ENCODE measurements around the gene CTDSP2.

The CTDSP2 gene

DNA sequence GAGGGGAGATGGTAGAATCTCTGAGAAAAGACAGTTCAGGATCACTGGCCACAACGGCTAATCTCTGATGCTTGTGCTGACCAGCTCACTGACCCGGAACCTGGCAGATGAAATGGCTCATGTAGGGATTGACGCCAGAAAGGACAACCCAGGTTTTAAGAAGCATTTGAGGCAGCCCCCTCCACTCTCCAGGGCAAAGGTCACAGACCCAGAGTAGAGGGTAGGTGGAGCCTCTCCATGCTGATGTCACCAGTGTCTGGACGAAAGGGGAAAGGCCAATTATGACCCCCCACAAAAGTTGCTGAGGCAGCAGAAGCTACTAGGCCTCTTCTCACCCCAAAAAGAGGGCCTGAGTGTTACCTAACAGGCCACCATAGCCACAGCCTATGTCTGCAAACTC, 75.8 kb downstream of the CTDSP2 start:
- DNase-seq (ENCODE audit: extremely low spot score) = no peak
- no peak for TF ChIP-seq HDGF (IDR thresholded peaks at IDR 0.05; ENCODE audit: borderline replicate concordance)
- no peak for TF ChIP-seq ELF4 (IDR thresholded peaks at IDR 0.05)
- no peak for TF ChIP-seq BHLHE40 (IDR thresholded peaks at IDR 0.05; ENCODE audit: borderline replicate concordance)
- TF ChIP-seq FOXA1 (IDR thresholded peaks at IDR 0.05) = no peak
- no peak for TF ChIP-seq SP1 (IDR thresholded peaks at IDR 0.05)
- TF ChIP-seq TARDBP (IDR thresholded peaks at IDR 0.05) = no peak
- no peak for TF ChIP-seq CTBP1 (IDR thresholded peaks at IDR 0.05; ENCODE audit: borderline replicate concordance)
- TF ChIP-seq L3MBTL2 (conservative IDR thresholded peaks at IDR 0.05) = no peak
- no peak for TF ChIP-seq NFRKB (IDR thresholded peaks at IDR 0.05)
- TF ChIP-seq FOXM1 (IDR thresholded peaks at IDR 0.05; ENCODE audit: borderline replicate concordance) = no peak
- TF ChIP-seq ARNT (IDR thresholded peaks at IDR 0.05) = no peak
- no peak for TF ChIP-seq FOXK2 (IDR thresholded peaks at IDR 0.05)
- TF ChIP-seq, protein P1, sequence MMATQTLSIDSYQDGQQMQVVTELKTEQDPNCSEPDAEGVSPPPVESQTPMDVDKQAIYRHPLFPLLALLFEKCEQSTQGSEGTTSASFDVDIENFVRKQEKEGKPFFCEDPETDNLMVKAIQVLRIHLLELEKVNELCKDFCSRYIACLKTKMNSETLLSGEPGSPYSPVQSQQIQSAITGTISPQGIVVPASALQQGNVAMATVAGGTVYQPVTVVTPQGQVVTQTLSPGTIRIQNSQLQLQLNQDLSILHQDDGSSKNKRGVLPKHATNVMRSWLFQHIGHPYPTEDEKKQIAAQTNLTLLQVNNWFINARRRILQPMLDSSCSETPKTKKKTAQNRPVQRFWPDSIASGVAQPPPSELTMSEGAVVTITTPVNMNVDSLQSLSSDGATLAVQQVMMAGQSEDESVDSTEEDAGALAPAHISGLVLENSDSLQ (IDR thresholded peaks at IDR 0.05) = no peak
- TF ChIP-seq SUZ12 (IDR thresholded peaks at IDR 0.05) = no peak
- TF ChIP-seq ZNF384 (IDR thresholded peaks at IDR 0.05) = no peak
- TF ChIP-seq LEF1 (IDR thresholded peaks at IDR 0.05; ENCODE audit: borderline replicate concordance) = no peak
- POLR2A ChIA-PET = no interaction called here
- CTCF ChIA-PET = no interaction called here
